Gastroesophageal sphincter (tissue), 4 donors: ENCODE data around the gene ANKS1A. TPM values are rescaled to one million over a fixed set of nuclear protein-coding genes. Genes with fewer than 3 reads are reported as not detected.
"Not testable (repeated sequence)": the region's sequence is repeated elsewhere in the genome, so short reads cannot be mapped to it uniquely, and the experiment has no call there.

Source experiments
- ATAC-seq: fragments of 150-250 bp; one replicate; pipeline ENCODE4 v1.9.1; 2016; ENCODE audit warnings: mild to moderate bottlenecking, moderate library complexity
- H3K27ac ChIP-seq, 4 donors: fragments of 200-600 bp; sonication (generic) in 3 of 4; 1 replicate in 3 of 4; 2 replicates in 1 of 4; pipeline ENCODE4 v1.5.1; 2016 to 2019
- H3K27me3 ChIP-seq: fragments of 200-600 bp; sonication (generic); one replicate; pipeline ENCODE4 v1.5.1; 2019
- H3K36me3 ChIP-seq, 2 donors: fragments of 200-600 bp; sonication (generic); one replicate each; pipeline ENCODE4 v1.5.1; 2019; ENCODE audit warnings: control low read depth in 1 of 2
- H3K4me1 ChIP-seq, 3 donors: fragments of 200-600 bp; sonication (generic); 1 replicate in 2 of 3; 2 replicates in 1 of 3; pipeline ENCODE4 v1.5.1; 2016 to 2019; ENCODE audit warnings: control low read depth in 2 of 3
- H3K4me3 ChIP-seq, 2 donors: fragments of 200-600 bp; sonication (generic); one replicate each; pipeline ENCODE4 v1.5.1; 2019; ENCODE audit warnings: mild to moderate bottlenecking in 1 of 2, moderate library complexity in 1 of 2
- H3K9me3 ChIP-seq, 3 donors: fragments of 200-600 bp; sonication (generic); one replicate each; pipeline ENCODE4 v1.5.1; 2017 to 2019; ENCODE audit warnings: control low read depth in 2 of 3
- EP300 ChIP-seq: sonication (generic); formaldehyde crosslinking; IDR thresholded peaks from one replicate; pipeline ENCODE4 v1.6.1; 2017; ENCODE audit warnings: antibody characterized with exemption, mild to moderate bottlenecking
- POLR2A ChIP-seq, 2 donors: fragments of 450-650 bp; IDR thresholded peaks; one replicate each; pipeline ENCODE4 v1.6.1; 2017; ENCODE audit warnings: antibody characterized with exemption in 2 of 2, mild to moderate bottlenecking in 2 of 2, moderate library complexity in 1 of 2
- POLR2AphosphoS5 ChIP-seq: sonication (generic); formaldehyde crosslinking; IDR thresholded peaks from one replicate; pipeline ENCODE4 v1.6.1; 2017; ENCODE audit warnings: antibody characterized with exemption
- WGBS, 2 donors: methylation state at CpG; one replicate each; pipeline ENCODE4 v1.1.5; 2018; ENCODE audit warnings: low coverage in 1 of 2; 5-methylcytosine and 5-hydroxymethylcytosine counted together
- total RNA-seq, 4 donors: library from RNA; depleted of rRNA; stranded (reverse); fragments of >200 nt; gene quantifications; one replicate each; pipeline ENCODE4 v1.1.0, GENCODE V29; 2016
- TF ChIP-seq, protein P1 (sequence below), 4 experiments: fragments of 200-600 bp in 2 of 4; fragments of 450-650 bp in 2 of 4; sonication (generic) in 1 of 4; IDR thresholded peaks; one replicate each; pipeline ENCODE4 v1.5.1; 2017 to 2019; ENCODE audit warnings: antibody characterized with exemption in 4 of 4, mild to moderate bottlenecking in 2 of 4, moderate library complexity in 2 of 4

Gene ANKS1A
- total RNA-seq, 4 donors from 2014 or later: 52.0 to 135 (median 88.4) TPM

DNA sequence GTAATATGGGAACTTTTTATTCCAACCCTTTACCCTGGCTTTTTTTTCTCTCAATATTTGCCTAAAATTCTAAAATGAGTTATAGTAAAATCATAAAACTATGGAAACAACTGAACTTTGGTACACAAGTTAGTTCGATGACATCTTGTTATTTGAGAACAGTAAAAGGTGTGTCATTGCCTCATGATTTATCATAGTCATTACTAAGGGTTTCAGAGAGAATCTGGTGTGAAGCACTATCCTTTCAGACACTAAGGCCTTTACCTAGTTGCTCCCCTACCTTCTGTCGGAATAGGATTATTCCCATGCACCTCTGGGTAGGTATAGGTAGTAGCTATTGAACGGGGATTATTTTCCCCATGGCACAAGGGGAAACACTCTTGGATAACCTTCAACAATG, 12.6 kb upstream of the ANKS1A start:
- TF ChIP-seq, protein P1, sequence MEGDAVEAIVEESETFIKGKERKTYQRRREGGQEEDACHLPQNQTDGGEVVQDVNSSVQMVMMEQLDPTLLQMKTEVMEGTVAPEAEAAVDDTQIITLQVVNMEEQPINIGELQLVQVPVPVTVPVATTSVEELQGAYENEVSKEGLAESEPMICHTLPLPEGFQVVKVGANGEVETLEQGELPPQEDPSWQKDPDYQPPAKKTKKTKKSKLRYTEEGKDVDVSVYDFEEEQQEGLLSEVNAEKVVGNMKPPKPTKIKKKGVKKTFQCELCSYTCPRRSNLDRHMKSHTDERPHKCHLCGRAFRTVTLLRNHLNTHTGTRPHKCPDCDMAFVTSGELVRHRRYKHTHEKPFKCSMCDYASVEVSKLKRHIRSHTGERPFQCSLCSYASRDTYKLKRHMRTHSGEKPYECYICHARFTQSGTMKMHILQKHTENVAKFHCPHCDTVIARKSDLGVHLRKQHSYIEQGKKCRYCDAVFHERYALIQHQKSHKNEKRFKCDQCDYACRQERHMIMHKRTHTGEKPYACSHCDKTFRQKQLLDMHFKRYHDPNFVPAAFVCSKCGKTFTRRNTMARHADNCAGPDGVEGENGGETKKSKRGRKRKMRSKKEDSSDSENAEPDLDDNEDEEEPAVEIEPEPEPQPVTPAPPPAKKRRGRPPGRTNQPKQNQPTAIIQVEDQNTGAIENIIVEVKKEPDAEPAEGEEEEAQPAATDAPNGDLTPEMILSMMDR (IDR thresholded peaks at IDR 0.05): no peak
- H3K9me3 ChIP-seq: no peaks in the 10 kb centered on the region
- H3K27me3 ChIP-seq: no peaks in the 10 kb centered on the region
- no peak for ATAC-seq
- H3K4me1 ChIP-seq: no peaks in the 10 kb centered on the region
- 89 to 97% methylated on average over 3 of the region's 3 CpGs for WGBS, 2 donors
- H3K36me3 ChIP-seq: peaks cover 0 to 100% of the 10 kb centered on the region in 2 donors
- no peak overlapping the region for H3K4me3 ChIP-seq
- H3K27ac ChIP-seq: no peak overlapping the region

- no peak for ATAC-seq
Observed at GRCh38 chr6:34877259-34877658, 11.8 kb upstream of the ANKS1A start.

DNA sequence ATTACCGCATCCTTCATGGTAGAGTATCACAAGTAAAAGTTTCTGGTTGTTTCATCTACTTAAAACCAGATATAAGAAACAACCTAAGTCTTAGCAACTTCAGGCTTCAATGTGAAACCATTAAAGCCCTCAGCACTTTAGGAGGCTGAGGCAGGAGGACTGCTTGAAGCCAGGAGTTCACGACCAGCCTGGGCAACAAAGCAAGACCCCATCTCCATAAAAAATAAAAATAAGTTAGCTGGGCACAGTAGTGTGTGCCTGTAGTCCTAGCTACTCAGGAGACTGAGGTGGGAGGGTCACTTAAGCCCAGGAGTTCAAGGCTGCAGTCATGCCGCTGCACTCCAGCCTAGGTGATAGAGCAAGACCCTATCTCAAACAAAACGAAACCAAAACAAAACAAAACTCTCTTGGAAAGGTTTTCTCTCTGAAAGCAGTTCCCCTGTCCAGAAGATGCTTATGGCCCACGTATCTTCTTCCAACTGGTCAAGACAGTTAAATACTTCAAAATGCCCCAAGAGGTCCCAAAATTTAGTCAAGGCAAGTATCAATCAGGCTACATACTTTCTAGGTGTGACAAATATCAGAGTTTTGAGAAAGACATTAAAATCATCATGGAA, 11.1 kb upstream of the ANKS1A start:
- TF ChIP-seq, protein P1 (IDR thresholded peaks at IDR 0.05): no peak
- TF ChIP-seq EP300 (no peak), POLR2AphosphoS5 (no peak), POLR2A (IDR thresholded peaks at IDR 0.05) (no peak)
- H3K9me3 ChIP-seq: no peaks in the 10 kb centered on the region
- peaks cover 0 to 100% of the 10 kb centered on the region in 2 donors for H3K36me3 ChIP-seq
- no peak for ATAC-seq
- H3K4me3 ChIP-seq: no peak overlapping the region
- H3K4me1 ChIP-seq: no peaks in the 10 kb centered on the region
- H3K27ac ChIP-seq: no peak overlapping the region
- no peaks in the 10 kb centered on the region for H3K27me3 ChIP-seq
- WGBS, 2 donors: 88 to 100% methylated on average over 2 to 5 of the region's 5 CpGs

More at GRCh38 chr6:34877259-34877658, 11.8 kb upstream of the ANKS1A start:
- Histone ChIP-seq H3K27ac (no peak overlapping the region), H3K4me3 (no peak overlapping the region), H3K27me3 (no peaks in the 10 kb centered on the region), H3K4me1 (no peaks in the 10 kb centered on the region), H3K36me3 (peaks cover 0 to 100% of the 10 kb centered on the region in 2 donors), H3K9me3 (no peaks in the 10 kb centered on the region)
- WGBS, 2 donors: 64 to 69% methylated on average over 1 of the region's 1 CpG
- no peak for TF ChIP-seq EP300
- TF ChIP-seq, protein P1 (IDR thresholded peaks at IDR 0.05): no peak
- TF ChIP-seq POLR2AphosphoS5: no peak
- no peak for TF ChIP-seq POLR2A (IDR thresholded peaks at IDR 0.05)

GRCh38 chr6:34884073-34884472, 5.0 kb upstream of the ANKS1A start:
- H3K4me1 ChIP-seq: peaks cover 4 to 24% (median 8%) of the 10 kb centered on the region in 3 donors
- H3K9me3 ChIP-seq, H3K27me3 ChIP-seq, H3K27ac ChIP-seq, ATAC-seq, H3K4me3 ChIP-seq: not testable (repeated sequence)
- 80 to 92% methylated on average over 1 of the region's 1 CpG for WGBS, 2 donors
- peaks cover 0 to 44% of the 10 kb centered on the region in 2 donors for H3K36me3 ChIP-seq

DNA sequence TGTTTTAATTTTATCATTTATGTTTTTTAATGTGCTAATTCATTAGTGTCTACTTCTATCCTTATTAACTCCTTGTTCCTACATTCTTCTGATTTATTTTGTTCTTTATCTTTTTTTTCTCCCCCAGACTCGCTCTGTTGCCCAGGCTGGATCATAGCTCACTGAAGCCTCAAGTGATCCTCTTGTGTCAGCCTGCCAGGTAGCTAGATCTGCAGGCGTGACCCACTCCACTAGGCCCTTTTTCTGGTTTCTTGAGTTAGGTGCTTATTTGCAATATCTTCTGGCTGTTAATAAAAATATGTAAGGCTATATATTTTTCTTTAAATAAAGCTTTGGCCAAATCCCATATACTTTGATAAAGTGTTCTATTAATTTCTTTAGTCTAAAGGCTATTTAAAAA, 4.1 kb upstream of the ANKS1A start:
- Histone ChIP-seq H3K4me1 (peaks cover 4 to 29% (median 9%) of the 10 kb centered on the region in 3 donors), H3K4me3 (no peak overlapping the region), H3K36me3 (peaks cover 0 to 34% of the 10 kb centered on the region in 2 donors), H3K27ac (no peak overlapping the region), H3K9me3 (no peaks in the 10 kb centered on the region), H3K27me3 (no peaks in the 10 kb centered on the region)
- 87 to 100% methylated on average over 1 to 2 of the region's 2 CpGs for WGBS, 2 donors
- no peak for ATAC-seq
- TF ChIP-seq, protein P1 (IDR thresholded peaks at IDR 0.05): no peak
- TF ChIP-seq POLR2A (IDR thresholded peaks at IDR 0.05) (no peak), EP300 (no peak), POLR2AphosphoS5 (no peak)

DNA sequence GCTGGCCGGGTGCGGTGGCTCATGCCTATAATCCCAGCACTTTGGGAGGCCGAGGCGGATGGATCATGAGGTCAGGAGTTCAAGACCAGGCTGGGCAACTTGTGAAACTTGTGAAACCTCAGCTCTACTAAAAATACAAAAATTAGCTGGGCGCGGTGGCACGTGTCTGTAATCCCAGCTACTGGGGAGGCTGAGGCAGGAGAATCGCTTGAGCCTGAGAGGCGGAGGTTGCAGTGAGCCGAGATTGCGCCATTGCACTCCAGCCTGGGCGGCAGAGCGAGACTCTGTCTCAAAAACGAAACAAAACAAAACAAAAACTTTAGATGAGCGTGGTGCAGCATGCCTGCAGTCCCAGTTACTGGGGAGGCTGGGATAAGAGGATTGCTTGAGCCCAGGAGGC, 3.2 kb upstream of the ANKS1A start:
- not testable (repeated sequence) for H3K4me3 ChIP-seq, H3K9me3 ChIP-seq, H3K27me3 ChIP-seq, H3K27ac ChIP-seq, ATAC-seq
- Histone ChIP-seq H3K36me3 (peaks cover 0 to 26% of the 10 kb centered on the region in 2 donors), H3K4me1 (peaks cover 8 to 37% (median 16%) of the 10 kb centered on the region in 3 donors)
- 78 to 83% methylated on average over 1 to 12 of the region's 15 CpGs for WGBS, 2 donors
